OCI-M2 (cell line): ENCODE data around the gene MTHFD1.
A peak's percentile ranks its signal among the peaks of the same experiment; 100 is the strongest.
"Not testable (repeated sequence)": the region's sequence is repeated elsewhere in the genome, so short reads cannot be mapped to it uniquely, and the experiment has no call there.

Experiments
- DNase-seq: peaks from one replicate; lab custom pipeline; 2025; ENCODE audit not compliant: unreplicated experiment; lab: John Stamatoyannopoulos, UW

Gene MTHFD1

GRCh38 chr14:64387782-64388532 is at the start of gene MTHFD1:
MTHFD1 (plus strand) TSS chr14:64388353; CDS start chr14:64388428, 75 bp downstream.
- DNase-seq: peak; percentile 98

GRCh38 chr14:64338616-64339316 is 49.4 kb upstream of the MTHFD1 start:
- DNase-seq: peak; percentile 82

GRCh38 chr14:64340560-64341196 is 47.5 kb upstream of the MTHFD1 start:
- no peak for DNase-seq

- no peak for DNase-seq
These were observed 40.4 kb upstream of the MTHFD1 start for GRCh38 chr14:64347748-64348147.

- DNase-seq: no peak
These were observed 38.2 kb upstream of the MTHFD1 start for GRCh38 chr14:64349741-64350490.

GRCh38 chr14:64363265-64363846 is 24.8 kb upstream of the MTHFD1 start:
- no peak for DNase-seq

GRCh38 chr14:64364907-64365306 is 23.2 kb upstream of the MTHFD1 start:
- no peak for DNase-seq

- not testable (repeated sequence) for DNase-seq
These were observed 22.7 kb upstream of the MTHFD1 start for GRCh38 chr14:64365358-64365889.

GRCh38 chr14:64369201-64369600 is 19.0 kb upstream of the MTHFD1 start:
- no peak for DNase-seq

GRCh38 chr14:64387232-64387781 is 846 bp upstream of the MTHFD1 start:
- no peak for DNase-seq

GRCh38 chr14:64388533-64389285 is 556 bp downstream of the MTHFD1 start:
- no peak for DNase-seq

- no peak for DNase-seq
These were observed 3.1 kb downstream of the MTHFD1 start for GRCh38 chr14:64391113-64391725.

- DNase-seq: no peak
These were observed 3.8 kb downstream of the MTHFD1 start for GRCh38 chr14:64391986-64392385.

- DNase-seq: not testable (repeated sequence)
These were observed 5.1 kb downstream of the MTHFD1 start for GRCh38 chr14:64393189-64393726.

GRCh38 chr14:64394423-64394822 is 6.3 kb downstream of the MTHFD1 start:
- no peak for DNase-seq

GRCh38 chr14:64394977-64395633 is 7.0 kb downstream of the MTHFD1 start:
- DNase-seq: no peak

- DNase-seq: no peak
These were observed 12.8 kb downstream of the MTHFD1 start for GRCh38 chr14:64400829-64401459.

GRCh38 chr14:64401949-64402348 is 13.8 kb downstream of the MTHFD1 start:
- DNase-seq: no peak
